GM18498 (cell line): ENCODE measurements around the gene KTI12.
"Not testable (repeated sequence)": the region's sequence is repeated elsewhere in the genome, so short reads cannot be mapped to it uniquely, and the experiment has no call there.

Source experiments
- ATAC-seq: cut with Tn5 transposase; IDR thresholded peaks from one replicate; pipeline ENCODE4 v1.9.1; 2021; ENCODE audit warnings: mild to moderate bottlenecking, moderate library complexity; ENCODE audit not compliant: unreplicated experiment

KTI12 gene

GRCh38 chr1:52041551-52042185 is 8.1 kb upstream of the KTI12 start:
- ATAC-seq = no peak

- no peak for ATAC-seq
Measured at GRCh38 chr1:52037909-52038308, 4.3 kb upstream of the KTI12 start.

GRCh38 chr1:52037402-52037814 is 3.8 kb upstream of the KTI12 start:
- ATAC-seq = no peak

GRCh38 chr1:52034050-52034384 is 407 bp upstream of the KTI12 start:
- ATAC-seq = no peak

DNA sequence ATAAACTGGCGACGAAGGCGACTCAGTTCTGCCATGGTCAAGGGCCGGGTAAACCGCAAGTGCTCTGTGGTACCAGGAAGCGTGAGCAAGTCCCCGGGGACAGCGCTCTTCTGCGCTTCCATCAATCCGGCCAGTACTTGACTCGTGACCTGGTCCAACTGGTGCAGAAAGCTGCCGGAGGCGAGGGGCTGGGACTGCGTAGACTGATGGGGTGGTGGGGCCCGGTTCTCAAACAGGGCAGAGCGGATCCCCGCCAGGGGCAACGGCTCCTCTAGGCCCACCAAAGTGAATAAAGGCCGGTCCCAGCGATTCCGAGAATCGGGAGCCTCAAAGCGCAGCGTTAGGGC is 852 bp downstream of the KTI12 start:
- ATAC-seq = peak; percentile 42

DNA sequence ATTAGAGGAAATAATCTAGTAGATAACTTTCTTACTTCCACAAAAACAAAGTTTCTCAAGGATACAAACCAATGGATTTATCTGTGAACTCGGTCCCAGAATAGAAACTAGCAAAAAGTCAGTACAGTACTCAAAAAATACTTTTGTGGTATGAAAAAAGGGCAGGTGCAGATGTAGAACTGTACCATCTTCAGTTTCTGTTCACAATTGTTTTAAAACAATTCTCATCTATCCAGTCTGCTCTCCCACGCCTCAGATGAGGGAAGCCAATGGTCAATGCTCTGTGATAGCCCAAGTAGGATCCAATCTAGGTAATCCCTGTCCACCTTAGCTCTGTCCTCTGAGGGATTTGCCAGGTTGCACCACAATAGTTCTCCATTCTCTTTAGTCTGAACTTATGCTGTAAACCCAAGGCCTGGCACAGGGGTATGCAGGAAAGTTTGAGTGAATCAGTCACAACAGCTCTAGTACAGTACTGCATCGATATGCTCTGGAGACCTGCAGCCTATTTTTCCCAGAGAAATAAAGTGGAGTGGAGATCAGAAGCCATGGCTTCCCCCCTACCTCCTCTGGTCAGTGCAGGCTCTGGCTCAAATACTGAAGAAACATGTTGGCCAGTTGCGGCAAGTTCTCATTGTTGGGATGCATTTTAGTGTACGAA is 1.4 kb downstream of the KTI12 start:
- peak; percentile 51 for ATAC-seq

- ATAC-seq = not testable (repeated sequence)
Measured at GRCh38 chr1:52028839-52029238, 4.8 kb downstream of the KTI12 start.

DNA sequence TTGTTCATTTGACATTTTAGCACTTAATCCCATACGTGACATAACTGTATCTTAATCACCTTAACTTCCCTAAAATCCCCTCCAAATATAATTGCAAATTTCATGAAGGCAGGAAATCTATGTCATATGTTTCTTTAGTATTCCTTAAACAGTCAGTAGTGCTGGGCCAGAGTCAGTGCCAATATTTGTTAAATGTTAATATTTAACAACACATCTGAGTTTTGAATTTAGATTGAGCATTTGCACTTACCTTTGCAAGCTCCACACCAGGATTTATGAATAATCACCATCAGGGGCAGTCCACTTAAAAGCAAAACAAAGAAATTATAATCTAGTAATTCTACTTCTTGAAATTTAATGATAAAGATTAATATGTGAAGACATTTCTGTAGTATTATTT is 5.3 kb downstream of the KTI12 start:
- ATAC-seq = no peak

DNA sequence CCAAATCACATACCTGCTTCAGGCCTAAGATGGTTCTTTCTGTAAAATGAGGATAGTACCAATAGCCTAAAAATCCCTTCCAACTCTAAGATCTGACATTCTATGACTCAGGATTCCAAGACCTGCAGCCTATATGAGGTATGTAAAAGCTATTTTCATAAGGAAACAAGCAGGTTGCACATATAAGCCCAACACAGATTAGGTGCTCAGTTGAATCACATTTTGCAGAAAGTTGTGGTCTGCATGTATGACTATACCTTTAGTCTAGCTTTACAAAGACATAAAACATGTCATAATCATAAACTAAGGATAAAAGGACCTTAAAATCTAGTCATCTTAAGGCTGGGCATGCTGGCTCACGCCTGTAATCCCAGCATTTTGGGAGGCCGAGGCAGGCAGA is 7.3 kb downstream of the KTI12 start:
- ATAC-seq = no peak

DNA sequence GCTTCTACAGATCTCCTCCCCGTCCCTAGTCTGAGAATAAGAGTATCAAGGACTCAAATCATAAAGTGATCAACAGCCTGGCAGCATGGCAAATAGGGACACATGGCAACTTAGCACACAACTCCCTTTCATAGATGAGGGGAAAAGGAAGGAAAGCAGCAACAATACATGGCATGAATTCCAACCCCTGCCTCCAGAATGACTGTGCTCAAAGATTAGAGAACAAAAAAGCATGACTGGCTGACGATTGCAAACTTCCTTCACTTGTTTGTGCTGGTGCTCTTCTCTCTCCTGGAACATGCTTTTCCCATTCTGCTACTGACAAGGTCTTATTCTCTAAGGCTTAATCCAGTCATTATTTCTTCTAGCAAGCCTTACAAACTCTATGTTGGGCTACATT is 11.5 kb downstream of the KTI12 start:
- no peak for ATAC-seq

DNA sequence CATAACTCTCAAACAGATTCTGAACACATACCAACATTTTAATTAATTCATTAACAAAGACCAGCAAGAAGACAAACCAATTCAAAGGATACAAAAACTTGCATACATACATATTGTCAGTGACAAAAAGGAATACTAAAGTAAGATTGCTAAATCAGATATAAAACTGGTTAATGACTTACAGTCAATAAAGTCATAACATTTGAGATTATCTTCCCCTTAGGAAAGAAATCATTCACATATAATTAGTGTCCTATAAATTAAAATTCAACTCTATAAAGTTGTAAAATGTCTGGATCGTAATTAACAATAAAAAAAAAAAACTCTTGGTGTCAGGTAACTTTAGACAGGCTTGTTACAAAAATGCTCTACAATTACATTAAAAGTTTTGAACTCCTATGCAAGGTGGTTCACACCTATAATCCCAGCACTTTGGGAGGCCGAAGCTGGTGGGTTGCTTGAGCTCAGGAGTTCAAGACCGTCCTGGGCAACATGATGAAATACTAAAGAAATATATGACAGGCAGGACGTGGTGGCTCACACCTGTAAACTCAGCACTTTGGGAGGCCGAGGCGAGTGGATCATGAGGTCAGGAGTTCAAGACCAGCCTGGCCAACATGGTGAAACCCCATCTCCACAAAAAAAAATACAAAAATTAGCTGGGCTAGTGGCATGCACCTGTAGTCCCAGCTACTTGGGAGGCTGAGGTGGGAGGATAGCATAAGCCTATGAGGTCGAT is 25.4 kb downstream of the KTI12 start:
- no peak for ATAC-seq

DNA sequence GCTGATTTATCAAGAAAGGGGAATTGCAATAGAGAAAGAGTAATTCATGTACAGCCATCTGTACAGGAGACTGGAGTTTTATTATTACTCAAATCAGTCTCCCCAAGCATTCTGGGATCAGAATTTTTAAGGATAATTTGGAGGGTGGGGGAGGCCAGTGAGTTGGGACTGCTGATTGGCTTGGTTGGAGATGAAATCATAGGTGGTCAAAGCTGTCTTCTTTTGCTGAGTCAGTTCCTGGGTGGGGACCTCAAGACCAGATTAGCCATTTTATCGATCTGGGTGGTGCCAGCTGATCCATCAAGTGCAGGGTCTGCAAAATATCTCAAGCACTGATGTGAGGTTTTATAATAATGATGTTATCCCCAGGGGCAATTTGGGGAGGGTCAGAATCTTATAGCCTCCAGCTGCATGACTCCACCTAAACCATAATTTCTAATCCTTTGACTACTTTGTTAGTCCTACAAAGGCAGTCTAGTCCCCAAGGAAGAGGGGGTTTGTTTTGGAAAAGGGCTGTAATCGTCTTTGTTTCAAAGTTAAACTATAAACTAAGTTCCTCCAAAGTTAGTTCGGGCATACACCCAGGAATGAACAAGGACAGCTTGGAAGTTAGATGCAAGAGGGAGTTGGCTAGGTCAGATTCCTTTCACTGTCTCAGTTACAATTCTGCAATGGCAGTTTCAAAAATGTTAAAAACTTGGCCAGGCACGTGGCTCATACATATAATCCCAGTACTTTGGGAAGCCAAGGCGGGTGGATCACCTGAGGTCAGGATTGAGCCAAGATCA is 26.2 kb downstream of the KTI12 start:
- ATAC-seq = no peak

- not testable (repeated sequence) for ATAC-seq
Measured at GRCh38 chr1:52006081-52006553, 27.5 kb downstream of the KTI12 start.

GRCh38 chr1:52005548-52005947 is 28.1 kb downstream of the KTI12 start:
- ATAC-seq = not testable (repeated sequence)

DNA sequence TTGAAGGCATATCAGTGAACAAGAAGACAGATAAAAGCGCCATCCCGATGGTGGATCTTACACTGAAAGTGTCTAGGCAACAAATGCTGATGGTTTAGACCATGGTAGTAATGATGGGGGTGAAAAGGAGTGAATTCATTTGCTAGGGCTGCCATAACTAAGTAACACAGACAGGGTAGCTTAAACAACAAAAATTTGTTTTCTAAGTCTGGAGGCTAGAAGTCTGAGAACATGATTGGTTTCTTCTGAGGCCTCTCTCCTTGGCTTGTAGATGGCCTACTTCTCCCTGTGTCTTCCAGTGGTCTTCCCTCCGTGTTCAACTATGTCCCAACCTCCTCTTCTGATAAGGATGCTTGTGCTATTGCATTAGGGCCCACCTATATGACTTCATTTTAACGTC is 29.7 kb downstream of the KTI12 start:
- no peak for ATAC-seq

GRCh38 chr1:52002038-52002917 is 31.3 kb downstream of the KTI12 start:
- ATAC-seq = peak; percentile 60

- no peak for ATAC-seq
Measured at GRCh38 chr1:51998701-51999100, 34.9 kb downstream of the KTI12 start.

DNA sequence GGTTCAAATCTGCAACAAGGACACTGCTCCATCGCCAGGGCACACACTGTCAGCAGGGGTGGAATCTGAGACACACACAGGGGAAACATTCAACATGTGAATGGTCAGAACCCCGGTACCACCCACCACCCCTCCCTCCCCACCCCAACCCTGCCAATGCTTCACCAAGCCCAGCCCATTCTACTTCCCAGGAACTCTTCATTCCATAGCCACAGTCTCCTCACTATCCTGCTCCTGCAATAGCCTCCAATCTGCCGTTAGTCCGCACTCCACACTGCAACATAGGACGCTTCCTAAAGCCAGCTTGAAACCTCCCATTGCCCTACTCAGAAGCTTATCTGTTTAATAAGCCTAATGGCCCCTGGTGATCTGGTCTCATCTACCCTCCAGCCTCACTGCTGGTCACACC is 35.6 kb downstream of the KTI12 start:
- ATAC-seq = no peak

DNA sequence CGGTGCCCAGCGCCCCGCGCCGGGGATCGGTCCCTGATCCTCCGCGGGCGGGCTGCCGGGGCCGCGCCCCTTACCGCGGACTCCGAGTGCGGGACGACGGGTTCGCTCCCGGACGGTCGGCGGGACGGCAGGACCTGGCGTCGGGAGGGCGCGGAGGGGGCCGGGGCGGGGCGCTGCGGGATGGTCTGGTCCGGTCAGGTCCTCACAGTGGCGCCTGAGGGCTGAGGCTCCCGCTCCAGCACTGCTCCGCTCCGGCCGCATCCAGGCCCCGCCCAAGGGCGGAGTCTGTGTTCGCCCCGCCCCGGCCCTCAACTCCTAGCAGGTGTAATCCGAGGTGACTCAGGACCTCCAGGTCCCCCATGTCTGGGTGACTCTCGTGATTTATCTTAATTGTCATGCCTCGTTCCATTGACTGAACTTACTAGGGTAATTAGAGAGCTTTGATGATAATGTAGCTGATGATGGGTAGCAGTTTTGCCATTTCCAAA is 43.1 kb downstream of the KTI12 start, which contains the start of gene RAB3B:
Gene RAB3B (minus strand): TSS at position 223 of the 488 bp plus-strand sequence. CDS start 13,583 bp downstream, outside the sequence.
- peak; percentile 94 for ATAC-seq
